Astrocyte (in vitro differentiated cells and primary cell): ENCODE measurements around the gene ILRUN.

ENCODE experiments used
- EZH2 ChIP-seq: IDR thresholded peaks from 2 replicates; pipeline ENCODE4 v1.6.1; 2012; ENCODE audit warnings: mild to moderate bottlenecking, low read length, inconsistent platforms; ENCODE audit not compliant: insufficient read depth
- TF ChIP-seq, protein P1 (sequence below): IDR thresholded peaks from 2 replicates; pipeline ENCODE4 v1.5.1; 2011; ENCODE audit warnings: low read depth, mild to moderate bottlenecking, inconsistent platforms, low read length, moderate library complexity; ENCODE audit not compliant: insufficient read depth

DNA sequence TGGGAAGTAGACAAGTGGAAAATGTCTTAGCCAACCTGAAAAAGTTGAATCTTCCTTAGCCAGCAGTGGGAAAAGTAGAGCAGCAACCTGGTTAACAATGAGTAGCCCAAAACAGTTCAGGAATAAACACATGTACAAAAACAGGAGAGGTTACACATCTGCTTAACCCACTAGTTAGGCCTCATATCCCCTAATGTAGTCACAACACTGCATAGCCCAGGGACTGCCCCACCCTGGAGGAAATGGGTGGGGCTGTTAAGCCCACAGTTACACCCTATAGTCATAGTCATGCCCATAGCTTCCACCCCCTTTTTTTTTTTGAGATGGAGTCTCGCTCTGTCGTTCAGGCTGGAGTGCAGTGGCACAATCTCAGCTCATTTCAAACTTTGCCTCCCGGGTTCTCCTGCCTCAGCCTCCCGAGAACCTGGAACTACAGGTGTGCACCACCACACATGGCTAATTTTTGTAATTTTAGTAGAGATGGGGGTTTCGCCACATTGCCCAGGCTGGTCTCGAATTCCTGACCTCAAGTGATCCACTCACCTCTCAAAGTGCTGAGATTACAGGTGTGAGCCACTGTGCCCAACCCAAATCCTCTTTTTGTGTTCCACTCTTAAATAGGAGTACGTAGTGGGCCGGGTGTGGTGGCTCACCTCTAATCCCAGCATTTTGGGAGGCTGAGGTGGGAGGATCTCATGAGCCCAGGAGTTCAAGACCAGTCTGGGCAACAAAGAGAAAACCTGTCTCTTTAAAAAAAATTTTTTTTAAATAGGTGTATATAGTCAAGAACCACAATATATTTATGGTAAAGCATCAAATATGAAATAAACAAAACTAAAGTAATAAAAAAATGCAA is 24.5 kb downstream of the ILRUN start:
- TF ChIP-seq, protein P1, sequence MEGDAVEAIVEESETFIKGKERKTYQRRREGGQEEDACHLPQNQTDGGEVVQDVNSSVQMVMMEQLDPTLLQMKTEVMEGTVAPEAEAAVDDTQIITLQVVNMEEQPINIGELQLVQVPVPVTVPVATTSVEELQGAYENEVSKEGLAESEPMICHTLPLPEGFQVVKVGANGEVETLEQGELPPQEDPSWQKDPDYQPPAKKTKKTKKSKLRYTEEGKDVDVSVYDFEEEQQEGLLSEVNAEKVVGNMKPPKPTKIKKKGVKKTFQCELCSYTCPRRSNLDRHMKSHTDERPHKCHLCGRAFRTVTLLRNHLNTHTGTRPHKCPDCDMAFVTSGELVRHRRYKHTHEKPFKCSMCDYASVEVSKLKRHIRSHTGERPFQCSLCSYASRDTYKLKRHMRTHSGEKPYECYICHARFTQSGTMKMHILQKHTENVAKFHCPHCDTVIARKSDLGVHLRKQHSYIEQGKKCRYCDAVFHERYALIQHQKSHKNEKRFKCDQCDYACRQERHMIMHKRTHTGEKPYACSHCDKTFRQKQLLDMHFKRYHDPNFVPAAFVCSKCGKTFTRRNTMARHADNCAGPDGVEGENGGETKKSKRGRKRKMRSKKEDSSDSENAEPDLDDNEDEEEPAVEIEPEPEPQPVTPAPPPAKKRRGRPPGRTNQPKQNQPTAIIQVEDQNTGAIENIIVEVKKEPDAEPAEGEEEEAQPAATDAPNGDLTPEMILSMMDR = no peak
- TF ChIP-seq EZH2 = no peak
